ENCODE data around the gene CLP1. TPM values are rescaled to one million over a fixed set of nuclear protein-coding genes. Genes with fewer than 3 reads are reported as not detected.

Gene CLP1
- total and polyA plus RNA-seq, 10 of the 15 experiments (the other 5 are each of a cell fraction or from before 2014, with no cell fraction given): 19.9 to 45.7 (median 27.8) TPM

DNA sequence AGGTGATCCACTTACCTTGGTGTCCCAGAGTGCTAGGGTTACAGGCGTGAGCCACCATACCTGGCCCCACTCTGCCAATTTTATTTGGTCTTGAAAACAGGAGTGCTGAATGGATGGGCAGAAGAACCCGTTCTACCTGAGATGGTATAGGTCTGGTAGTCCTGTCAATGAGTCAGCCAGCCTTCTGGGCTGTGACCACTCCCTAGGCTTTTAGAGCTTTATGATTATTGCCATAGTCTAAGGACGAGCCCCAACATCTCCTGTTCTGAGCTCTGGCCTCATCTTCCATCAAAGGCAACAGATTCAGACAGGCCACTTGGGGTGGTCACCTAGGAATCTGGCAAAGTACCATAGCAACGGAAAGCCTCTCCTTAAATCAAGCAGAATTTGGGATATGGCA is 21.8 kb downstream of the CLP1 start (continued):
- TF ChIP-seq, protein P1, sequence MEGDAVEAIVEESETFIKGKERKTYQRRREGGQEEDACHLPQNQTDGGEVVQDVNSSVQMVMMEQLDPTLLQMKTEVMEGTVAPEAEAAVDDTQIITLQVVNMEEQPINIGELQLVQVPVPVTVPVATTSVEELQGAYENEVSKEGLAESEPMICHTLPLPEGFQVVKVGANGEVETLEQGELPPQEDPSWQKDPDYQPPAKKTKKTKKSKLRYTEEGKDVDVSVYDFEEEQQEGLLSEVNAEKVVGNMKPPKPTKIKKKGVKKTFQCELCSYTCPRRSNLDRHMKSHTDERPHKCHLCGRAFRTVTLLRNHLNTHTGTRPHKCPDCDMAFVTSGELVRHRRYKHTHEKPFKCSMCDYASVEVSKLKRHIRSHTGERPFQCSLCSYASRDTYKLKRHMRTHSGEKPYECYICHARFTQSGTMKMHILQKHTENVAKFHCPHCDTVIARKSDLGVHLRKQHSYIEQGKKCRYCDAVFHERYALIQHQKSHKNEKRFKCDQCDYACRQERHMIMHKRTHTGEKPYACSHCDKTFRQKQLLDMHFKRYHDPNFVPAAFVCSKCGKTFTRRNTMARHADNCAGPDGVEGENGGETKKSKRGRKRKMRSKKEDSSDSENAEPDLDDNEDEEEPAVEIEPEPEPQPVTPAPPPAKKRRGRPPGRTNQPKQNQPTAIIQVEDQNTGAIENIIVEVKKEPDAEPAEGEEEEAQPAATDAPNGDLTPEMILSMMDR (IDR thresholded peaks at IDR 0.05 in 2 of 3, conservative IDR thresholded peaks at IDR 0.05 in 1 of 3; ENCODE audit: control insufficient read depth in 2 of 3, extremely low read depth in 1 of 3, insufficient read depth in 1 of 3, low read depth in 3 of 3, low read length in 3 of 3): no peak
- TF ChIP-seq IKZF1 (conservative IDR thresholded peaks at IDR 0.05) (no peak), RBBP5 (conservative IDR thresholded peaks at IDR 0.05) (no peak), CBX5 (IDR thresholded peaks at IDR 0.05; ENCODE audit: low read depth) (no peak), GATAD2B (conservative IDR thresholded peaks at IDR 0.05; ENCODE audit: low read depth) (no peak), SPI1 (IDR thresholded peaks at IDR 0.05; ENCODE audit: borderline replicate concordance, insufficient read depth, low read depth, low read length) (no peak), ZZZ3 (IDR thresholded peaks at IDR 0.05; ENCODE audit: control insufficient read depth, insufficient read length, low read depth) (no peak)
- TF ChIP-seq, protein P2, sequence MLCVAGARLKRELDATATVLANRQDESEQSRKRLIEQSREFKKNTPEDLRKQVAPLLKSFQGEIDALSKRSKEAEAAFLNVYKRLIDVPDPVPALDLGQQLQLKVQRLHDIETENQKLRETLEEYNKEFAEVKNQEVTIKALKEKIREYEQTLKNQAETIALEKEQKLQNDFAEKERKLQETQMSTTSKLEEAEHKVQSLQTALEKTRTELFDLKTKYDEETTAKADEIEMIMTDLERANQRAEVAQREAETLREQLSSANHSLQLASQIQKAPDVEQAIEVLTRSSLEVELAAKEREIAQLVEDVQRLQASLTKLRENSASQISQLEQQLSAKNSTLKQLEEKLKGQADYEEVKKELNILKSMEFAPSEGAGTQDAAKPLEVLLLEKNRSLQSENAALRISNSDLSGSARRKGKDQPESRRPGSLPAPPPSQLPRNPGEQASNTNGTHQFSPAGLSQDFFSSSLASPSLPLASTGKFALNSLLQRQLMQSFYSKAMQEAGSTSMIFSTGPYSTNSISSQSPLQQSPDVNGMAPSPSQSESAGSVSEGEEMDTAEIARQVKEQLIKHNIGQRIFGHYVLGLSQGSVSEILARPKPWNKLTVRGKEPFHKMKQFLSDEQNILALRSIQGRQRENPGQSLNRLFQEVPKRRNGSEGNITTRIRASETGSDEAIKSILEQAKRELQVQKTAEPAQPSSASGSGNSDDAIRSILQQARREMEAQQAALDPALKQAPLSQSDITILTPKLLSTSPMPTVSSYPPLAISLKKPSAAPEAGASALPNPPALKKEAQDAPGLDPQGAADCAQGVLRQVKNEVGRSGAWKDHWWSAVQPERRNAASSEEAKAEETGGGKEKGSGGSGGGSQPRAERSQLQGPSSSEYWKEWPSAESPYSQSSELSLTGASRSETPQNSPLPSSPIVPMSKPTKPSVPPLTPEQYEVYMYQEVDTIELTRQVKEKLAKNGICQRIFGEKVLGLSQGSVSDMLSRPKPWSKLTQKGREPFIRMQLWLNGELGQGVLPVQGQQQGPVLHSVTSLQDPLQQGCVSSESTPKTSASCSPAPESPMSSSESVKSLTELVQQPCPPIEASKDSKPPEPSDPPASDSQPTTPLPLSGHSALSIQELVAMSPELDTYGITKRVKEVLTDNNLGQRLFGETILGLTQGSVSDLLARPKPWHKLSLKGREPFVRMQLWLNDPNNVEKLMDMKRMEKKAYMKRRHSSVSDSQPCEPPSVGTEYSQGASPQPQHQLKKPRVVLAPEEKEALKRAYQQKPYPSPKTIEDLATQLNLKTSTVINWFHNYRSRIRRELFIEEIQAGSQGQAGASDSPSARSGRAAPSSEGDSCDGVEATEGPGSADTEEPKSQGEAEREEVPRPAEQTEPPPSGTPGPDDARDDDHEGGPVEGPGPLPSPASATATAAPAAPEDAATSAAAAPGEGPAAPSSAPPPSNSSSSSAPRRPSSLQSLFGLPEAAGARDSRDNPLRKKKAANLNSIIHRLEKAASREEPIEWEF (IDR thresholded peaks at IDR 0.05; ENCODE audit: insufficient replicate concordance, low read depth, low read length): no peak
- TF ChIP-seq, protein P3, sequence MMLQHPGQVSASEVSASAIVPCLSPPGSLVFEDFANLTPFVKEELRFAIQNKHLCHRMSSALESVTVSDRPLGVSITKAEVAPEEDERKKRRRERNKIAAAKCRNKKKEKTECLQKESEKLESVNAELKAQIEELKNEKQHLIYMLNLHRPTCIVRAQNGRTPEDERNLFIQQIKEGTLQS (IDR thresholded peaks at IDR 0.05; ENCODE audit: borderline replicate concordance, extremely low read depth, low read depth, low read length): no peak
- TF ChIP-seq, protein P4, sequence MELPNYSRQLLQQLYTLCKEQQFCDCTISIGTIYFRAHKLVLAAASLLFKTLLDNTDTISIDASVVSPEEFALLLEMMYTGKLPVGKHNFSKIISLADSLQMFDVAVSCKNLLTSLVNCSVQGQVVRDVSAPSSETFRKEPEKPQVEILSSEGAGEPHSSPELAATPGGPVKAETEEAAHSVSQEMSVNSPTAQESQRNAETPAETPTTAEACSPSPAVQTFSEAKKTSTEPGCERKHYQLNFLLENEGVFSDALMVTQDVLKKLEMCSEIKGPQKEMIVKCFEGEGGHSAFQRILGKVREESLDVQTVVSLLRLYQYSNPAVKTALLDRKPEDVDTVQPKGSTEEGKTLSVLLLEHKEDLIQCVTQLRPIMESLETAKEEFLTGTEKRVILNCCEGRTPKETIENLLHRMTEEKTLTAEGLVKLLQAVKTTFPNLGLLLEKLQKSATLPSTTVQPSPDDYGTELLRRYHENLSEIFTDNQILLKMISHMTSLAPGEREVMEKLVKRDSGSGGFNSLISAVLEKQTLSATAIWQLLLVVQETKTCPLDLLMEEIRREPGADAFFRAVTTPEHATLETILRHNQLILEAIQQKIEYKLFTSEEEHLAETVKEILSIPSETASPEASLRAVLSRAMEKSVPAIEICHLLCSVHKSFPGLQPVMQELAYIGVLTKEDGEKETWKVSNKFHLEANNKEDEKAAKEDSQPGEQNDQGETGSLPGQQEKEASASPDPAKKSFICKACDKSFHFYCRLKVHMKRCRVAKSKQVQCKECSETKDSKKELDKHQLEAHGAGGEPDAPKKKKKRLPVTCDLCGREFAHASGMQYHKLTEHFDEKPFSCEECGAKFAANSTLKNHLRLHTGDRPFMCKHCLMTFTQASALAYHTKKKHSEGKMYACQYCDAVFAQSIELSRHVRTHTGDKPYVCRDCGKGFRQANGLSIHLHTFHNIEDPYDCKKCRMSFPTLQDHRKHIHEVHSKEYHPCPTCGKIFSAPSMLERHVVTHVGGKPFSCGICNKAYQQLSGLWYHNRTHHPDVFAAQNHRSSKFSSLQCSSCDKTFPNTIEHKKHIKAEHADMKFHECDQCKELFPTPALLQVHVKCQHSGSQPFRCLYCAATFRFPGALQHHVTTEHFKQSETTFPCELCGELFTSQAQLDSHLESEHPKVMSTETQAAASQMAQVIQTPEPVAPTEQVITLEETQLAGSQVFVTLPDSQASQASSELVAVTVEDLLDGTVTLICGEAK (IDR thresholded peaks at IDR 0.05; ENCODE audit: borderline replicate concordance): no peak
